Uterus (tissue), 2 donors: ENCODE measurements around the gene WWP2.

ENCODE experiments used
- POLR2A ChIP-seq, 2 donors: fragments of 450-650 bp; IDR thresholded peaks; one replicate each; pipeline ENCODE4 v1.6.1; 2016; ENCODE audit warnings: antibody characterized with exemption in 2 of 2, mild to moderate bottlenecking in 1 of 2, moderate library complexity in 1 of 2
- TF ChIP-seq, protein P1 (sequence below), 4 experiments: fragments of 200-600 bp in 2 of 4; fragments of 450-650 bp in 2 of 4; sonication (generic) in 2 of 4; IDR thresholded peaks; one replicate each; pipeline ENCODE4 v1.5.1; 2016 to 2019; ENCODE audit warnings: antibody characterized with exemption in 4 of 4, mild to moderate bottlenecking in 2 of 4, moderate library complexity in 1 of 4

DNA sequence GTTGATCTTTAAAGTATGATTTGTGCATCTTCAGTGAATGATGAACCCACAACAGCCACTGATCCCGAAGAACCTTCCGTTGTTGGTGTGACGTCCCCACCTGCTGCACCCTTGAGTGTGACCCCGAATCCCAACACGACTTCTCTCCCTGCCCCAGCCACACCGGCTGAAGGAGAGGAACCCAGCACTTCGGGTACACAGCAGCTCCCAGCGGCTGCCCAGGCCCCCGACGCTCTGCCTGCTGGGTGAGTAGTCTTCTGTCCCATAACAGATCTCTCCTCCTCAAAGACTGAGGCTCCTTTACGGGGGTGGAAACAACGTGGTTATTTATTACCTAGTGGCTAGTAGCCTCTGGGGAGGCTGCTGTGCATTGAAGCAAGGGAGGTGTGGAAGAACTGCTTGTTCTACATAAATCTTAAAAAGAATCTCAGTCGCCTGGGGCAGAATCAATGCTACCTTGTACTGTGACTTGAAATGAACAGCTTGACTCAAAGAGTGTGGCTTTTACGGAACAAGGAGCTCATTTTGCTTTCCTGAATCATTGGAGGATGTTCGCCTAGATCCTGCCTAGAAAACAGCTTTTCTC lies 126.0 kb downstream of the WWP2 start:
- TF ChIP-seq, protein P1, sequence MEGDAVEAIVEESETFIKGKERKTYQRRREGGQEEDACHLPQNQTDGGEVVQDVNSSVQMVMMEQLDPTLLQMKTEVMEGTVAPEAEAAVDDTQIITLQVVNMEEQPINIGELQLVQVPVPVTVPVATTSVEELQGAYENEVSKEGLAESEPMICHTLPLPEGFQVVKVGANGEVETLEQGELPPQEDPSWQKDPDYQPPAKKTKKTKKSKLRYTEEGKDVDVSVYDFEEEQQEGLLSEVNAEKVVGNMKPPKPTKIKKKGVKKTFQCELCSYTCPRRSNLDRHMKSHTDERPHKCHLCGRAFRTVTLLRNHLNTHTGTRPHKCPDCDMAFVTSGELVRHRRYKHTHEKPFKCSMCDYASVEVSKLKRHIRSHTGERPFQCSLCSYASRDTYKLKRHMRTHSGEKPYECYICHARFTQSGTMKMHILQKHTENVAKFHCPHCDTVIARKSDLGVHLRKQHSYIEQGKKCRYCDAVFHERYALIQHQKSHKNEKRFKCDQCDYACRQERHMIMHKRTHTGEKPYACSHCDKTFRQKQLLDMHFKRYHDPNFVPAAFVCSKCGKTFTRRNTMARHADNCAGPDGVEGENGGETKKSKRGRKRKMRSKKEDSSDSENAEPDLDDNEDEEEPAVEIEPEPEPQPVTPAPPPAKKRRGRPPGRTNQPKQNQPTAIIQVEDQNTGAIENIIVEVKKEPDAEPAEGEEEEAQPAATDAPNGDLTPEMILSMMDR (IDR thresholded peaks at IDR 0.05) = no peak
- no peak for TF ChIP-seq POLR2A (IDR thresholded peaks at IDR 0.05)
